Erythroblast (primary cell): ENCODE data around the gene NUDCD3.

Experiments
- GATA1 ChIP-seq: IDR thresholded peaks from 2 replicates; pipeline ENCODE4 v1.6.1; 2011; ENCODE audit warnings: low read depth, mild to moderate bottlenecking, control low read depth, low read length, moderate library complexity
- POLR2A ChIP-seq: IDR thresholded peaks from 2 replicates; pipeline ENCODE4 v1.6.1; 2011; ENCODE audit warnings: mild to moderate bottlenecking, low read length

DNA sequence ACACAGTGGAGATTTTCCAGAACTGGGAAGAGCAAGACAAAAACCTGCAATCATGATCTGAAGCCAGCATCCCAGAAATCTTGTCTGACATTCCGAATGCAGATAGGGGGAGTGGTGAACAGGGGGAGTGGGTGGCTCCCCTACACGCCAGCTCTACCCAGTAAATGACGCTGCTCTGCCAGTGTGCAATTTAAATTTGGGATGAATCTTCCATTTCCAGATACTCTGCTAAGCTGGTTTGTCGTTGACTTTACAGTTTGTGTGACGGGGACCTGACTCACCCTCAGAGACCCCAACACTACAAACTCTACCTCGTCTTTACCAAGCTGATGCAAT is 96.4 kb downstream of the NUDCD3 start:
- TF ChIP-seq POLR2A: no peak
- TF ChIP-seq GATA1: no peak
